HG02885 (cell line): ENCODE measurements around the gene SH3RF3.
"Not testable (repeated sequence)": the region's sequence is repeated elsewhere in the genome, so short reads cannot be mapped to it uniquely, and the experiment has no call there.

Experiments used
- ATAC-seq: cut with Tn5 transposase; IDR thresholded peaks from one replicate; pipeline ENCODE4 v1.9.1; 2021; ENCODE audit warnings: mild to moderate bottlenecking; ENCODE audit not compliant: unreplicated experiment, poor library complexity

The SH3RF3 gene

DNA sequence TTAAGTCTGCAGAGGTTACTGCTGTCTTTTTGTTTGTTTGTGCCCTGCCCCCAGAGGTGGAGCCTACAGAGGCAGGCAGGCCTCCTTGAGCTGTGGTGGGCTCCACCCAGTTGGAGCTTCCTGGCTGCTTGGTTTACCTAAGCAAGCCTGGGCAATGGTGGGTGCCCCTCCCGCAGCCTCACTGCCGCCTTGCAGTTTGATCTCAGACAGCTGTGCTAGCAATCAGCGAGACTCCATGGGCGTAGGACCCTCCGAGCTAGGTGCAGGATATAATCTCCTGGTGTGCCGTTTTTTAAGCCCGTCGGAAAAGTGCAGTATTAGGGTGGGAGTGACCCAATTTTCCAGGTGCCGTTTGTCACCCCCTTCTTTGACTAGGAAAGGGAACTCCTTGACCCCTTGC, 11.8 kb upstream of the SH3RF3 start:
- not testable (repeated sequence) for ATAC-seq

DNA sequence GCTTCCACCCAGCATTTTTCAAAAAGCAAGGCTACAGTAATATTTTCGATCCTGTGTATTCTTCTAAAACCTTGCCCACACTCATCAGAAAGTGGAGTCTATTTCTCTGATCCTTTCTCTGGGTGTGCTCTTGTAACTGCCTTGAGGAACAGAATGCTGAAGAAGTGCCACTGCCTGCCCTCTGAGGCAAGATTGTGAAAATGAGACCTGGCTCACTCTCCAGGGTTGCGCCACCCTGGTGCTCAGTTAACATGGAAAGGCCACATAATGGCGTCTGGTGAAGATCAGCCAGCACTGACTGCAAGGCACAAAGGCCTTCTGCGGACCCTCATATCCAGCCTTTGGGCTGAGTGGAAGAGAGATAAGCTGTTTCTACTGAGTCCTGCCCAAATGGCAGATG, 11.2 kb upstream of the SH3RF3 start:
- no peak for ATAC-seq

DNA sequence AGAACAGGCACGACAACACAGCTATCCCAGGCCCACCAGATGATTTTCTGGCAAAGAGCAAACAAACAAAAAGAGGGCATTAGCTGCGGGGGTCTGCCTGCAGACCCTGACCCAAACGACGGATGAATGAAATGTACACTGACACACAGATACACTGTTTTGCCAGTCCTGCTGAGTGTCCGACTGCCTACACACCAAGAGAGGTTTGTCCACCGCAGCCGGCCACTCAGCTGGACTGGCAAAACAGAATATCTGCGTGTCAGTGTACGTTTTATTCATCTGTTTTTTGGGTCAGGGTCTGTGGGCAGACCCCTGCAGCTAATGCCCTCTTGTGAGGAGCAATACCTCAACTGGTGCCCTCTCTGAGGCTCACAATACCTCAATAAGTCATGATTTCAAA, 10.7 kb upstream of the SH3RF3 start:
- ATAC-seq, result no peak

DNA sequence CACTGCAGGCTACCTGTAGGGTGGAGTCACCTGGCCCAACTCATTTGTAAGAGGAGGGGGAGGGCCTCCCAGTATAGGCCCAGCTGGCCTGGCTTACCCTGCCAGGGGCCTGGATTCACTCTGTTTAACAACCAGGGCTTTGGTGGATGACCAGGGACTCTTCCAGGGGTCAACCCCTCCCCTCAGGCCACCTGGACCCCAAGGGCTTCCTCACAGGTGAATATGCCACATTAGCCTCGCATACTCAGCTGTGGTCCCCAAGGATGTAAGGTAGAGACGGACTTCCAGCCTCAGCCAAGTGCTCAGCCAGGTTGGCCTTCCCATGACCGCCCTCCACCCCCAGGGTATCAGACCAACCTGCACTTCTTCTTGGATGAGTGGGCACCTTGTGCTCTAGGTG, 8.8 kb upstream of the SH3RF3 start:
- ATAC-seq, result no peak

DNA sequence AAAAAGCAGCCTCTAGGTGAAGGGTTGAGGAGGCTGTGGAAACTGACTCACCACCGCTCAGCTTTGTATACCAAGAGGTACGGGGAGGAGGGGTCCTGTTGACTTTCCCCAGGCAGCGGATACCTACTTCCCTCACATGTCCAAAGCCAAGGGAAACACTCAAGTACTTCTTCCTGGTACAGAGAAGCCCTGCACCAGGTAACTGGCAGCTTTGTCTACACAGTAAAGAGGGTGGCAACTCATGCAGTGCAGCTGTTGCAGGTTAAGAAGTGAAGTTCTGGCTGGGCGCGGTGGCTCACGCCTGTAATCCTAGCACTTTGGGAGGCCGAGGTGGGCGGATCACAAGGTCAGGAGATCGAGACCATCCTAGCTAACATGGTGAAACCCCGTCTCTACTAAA, 8.3 kb upstream of the SH3RF3 start:
- ATAC-seq, result not testable (repeated sequence)

DNA sequence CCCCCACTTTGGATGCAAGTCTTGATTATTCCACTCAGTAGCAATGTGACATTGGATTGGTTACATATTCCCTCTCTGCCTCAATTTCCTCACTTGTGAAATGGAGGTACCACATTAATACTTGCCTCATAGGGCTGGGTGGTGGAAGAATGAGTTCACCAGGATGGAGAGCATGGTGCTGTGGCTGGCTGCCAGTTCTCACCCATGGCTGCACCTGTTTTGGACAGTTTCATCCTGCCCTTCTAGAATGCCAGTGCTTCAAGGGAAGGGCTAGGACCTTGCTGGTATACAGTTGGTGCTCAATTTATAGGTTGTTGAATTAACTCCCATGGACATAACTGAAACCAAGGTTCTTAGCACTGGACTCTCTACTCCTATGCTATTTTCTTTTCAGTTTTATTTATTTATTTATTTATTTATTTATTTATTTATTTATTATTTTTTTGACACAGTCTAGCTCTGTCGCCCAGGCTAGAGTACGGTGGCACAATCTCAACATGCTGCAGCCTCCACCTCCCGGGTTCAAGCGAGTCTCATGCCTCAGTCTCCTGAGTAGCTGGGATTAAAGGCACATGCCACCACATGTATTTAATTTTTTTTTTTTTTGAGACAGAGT, 5.3 kb upstream of the SH3RF3 start:
- ATAC-seq, result no peak

DNA sequence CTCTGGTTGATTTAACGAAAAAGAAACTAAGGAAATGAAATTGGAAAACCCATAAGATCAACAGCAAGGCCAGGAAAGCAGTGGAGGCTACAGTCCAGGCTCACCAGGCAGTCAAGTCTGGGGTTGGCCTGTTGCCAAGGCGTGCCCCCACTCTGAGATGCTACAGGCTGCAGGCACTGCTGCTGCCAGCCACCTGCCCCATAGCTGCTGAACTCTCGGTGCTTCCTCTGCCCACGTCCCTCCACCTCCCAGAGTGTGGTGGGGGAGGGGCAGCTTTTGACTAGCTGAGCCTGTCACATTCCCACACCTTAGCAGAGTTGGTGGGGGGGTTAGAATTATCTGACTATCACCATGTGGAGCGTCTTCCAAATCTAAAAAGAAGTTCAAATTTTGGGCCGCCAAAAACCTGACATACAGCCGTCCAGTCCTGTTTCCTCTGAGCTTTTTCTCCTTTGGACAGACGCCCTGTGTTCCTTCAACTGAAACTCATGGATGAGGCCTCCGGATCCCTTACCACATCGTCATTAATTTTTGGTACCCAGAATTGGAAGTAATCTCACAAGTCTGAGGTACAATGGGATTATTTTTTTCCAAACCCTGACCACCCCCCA, 3.9 kb upstream of the SH3RF3 start:
- no peak for ATAC-seq

DNA sequence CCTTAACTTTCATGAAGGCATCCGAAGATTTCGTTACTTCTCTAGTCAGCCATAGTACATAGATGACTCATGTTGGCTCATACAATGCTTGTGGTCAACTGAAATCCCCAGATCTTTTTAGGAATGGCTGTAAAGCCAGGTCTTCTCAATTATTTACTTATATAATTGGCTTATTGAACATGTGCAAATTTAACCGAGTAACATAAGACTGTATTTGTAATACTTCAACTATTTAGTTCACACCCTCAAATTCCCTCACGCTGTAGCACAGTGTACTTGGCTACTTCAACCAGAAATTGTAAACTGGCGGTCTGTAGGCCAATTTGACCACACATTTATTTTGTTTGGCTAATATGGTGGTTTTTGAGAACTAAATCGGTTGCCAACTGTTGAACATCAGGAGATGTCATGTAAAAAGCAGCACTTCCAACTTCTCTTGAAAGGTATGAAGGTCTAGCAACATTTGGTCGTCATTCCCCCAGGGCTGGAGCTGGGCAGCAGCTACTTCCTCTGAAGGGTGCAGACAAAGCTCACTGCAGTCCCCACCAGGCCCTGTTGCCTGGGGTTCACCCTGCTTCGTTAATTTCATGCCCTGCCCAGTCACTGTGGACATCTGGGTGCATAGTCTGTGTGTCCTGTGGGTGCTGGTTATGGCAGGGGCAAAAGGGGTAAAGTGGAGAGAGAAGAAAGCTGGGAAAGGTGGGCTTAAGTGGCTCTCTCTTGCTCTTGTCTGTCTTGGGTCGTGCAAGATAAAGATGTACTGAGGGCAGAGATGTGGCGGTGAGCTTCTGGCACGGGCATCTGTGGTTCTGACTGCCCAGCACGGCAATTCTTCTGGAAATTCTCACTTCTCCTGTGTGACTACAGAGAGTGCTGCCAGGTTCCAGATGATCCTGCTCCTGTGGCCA, 3.2 kb upstream of the SH3RF3 start:
- no peak for ATAC-seq

DNA sequence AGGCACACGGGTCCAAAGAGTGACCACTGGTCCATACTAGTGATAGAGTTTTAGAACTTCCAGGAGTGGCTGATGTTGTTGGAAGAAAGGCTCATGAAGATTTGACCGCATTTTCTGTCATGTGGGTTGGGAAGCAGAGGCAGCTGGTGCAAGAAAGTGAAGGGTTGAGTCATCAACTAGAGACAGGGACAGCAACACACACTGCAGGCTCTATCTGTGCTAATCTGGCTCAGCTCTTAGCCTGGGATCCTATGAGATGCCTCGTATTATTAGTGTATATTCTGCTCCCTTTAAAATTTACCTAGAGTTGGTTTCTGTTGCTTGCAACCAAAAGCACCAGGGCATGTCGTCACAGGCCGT, 2.5 kb upstream of the SH3RF3 start:
- no peak for ATAC-seq

DNA sequence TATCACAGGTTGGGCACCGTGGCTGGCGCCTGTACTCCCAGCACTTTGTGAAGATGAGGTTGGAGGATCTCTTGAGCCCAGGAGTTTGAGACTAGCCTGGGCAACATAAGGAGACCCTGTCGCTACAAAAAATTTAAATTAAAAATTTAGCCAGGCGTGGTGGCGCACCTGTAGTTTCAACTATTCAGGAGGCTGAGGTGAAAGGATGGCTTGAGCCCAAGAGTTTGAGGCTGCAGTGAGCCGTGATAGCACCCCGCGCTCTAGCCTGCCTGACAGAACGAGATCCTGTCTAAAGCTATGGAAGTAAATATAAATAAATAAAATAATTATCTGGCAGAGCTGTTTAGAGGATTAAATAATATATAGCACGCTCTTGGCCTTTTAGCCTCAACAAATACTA, 1.4 kb upstream of the SH3RF3 start:
- no peak for ATAC-seq

DNA sequence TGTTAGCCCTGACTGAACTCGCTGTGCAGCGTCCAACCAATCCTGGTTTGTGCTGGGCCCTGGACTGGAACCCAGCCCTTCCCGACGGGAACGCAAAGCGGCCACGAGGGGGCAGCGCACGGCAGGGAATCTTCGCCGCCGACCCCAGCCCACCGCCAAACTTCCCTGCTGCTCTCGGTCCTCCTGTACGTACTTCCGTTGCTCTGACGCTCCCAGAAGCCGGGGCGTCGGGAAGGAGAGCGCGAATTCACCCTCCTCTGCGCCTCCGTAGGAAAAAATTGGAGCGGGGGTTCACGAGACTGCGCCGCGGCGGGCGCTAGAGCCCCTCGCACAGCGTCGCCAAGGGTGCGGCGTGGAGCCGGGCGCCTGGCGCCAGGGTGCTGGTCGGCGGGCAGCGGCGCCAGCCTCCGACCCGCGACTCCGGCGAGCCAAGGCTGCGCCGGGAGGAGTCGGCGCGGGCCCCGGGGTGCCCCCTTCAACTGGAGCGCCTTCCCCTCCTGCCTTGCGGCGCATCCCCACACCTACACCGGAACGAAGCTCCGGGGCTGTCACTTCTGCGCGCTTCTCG, 873 bp upstream of the SH3RF3 start:
- ATAC-seq, result peak; percentile 48

DNA sequence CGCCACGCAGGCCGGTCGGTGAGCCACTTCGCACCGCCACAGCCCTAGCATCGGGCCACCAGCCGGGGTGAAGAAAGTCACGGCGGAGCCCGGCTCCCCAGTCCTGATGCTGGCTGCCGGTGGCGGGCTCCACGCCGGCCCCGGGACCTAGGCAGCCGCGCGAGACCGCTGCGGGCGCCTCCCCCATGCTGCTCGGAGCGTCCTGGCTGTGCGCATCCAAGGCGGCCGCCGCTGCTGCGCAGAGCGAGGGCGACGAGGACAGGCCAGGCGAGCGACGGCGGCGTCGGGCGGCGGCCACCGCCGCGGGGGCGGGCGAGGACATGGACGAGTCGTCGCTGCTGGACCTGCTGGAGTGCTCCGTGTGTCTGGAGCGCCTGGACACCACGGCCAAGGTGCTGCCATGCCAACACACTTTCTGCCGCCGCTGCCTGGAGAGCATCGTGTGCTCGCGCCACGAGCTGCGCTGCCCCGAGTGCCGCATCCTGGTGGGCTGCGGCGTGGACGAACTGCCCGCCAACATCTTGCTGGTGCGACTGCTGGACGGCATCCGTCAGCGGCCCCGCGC, 433 bp downstream of the SH3RF3 start:
- peak; percentile 15 for ATAC-seq

DNA sequence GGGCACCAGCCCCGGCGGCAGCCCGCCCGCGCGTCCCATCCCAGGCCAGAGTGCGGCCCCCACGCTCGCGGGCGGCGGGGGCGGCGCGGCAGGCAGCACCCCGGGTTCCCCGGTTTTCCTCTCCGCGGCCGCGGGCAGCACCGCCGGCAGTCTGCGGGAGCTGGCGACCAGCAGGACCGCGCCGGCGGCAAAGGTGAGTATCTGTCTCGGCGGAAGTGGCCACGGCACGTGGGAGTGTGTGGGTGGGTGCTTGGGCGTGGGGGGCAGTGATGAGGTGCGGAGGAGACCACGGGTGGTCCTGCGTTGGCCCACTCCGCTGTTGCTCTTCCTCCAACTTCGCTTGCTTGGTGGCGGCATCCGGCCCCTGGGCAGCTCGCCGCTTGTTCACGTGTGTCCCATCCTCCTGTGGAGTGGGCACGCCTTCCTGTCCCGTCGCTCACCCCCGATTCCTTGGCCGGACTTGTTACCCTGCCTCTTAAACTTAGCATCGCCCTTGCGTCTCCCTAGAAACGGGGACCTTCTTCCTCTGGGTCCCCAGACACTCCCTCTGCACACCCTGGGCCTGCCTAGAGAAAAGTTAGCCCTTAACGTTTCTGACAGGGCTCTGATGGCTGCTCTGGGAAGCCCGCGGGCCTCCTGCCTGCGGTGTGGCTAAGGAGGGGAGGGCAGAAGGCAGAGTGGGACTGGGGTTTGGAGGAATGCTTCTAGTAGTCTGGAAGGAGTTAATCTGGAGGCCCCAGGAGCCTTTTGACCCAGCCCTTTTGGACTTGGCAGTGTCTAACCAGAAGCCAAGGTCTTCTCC, 1.1 kb downstream of the SH3RF3 start:
- ATAC-seq, result no peak

DNA sequence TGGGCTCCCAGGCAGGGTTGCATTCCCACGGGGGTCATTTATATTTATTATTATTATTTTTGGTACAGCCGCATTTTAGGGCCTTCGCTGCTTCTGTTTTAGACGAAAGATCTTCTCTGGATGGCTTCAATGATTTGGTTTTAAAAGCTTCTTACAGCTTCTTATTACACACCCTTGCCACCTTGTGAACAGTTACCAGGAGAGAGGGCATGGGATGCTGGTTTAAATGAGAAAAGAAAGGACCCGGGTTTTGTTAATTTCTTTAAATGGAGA, 1.7 kb downstream of the SH3RF3 start:
- ATAC-seq, result no peak

DNA sequence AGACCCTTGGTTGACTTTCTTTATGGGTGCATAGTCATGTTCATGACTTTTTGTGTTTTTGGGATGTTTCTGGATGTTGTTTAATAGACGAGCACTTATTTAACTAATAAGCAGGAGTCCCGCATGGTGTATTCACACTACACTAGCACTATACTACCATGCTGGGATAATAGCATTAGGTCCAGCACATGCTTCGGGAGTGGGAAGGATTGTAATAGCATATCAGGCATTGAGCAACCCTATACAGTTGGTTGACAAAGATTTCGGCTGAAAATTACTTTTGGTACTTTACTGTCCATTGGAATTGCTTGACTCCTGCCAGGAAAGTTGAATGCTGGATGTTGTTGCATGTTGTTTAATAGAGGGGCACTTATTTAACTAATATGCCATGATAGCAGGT, 2.8 kb downstream of the SH3RF3 start:
- no peak for ATAC-seq

DNA sequence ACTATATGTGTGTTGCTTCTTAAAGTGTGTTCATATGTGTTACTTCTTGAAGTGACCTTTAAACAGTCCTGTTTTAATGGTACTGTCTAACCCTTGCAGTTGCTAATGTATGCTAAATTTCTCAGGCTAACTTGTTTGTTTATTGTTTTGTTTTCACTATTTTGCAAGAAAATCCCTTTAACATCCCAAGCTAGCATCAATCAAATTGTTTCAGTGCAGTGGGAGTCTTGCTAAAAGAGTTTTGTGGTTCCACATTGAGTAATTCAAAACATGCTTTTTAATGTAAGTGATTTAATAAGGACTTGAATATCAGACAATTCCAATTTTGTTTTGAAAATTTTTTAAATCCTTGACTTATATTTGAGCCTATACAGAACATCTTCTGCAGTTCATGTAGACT, 3.6 kb downstream of the SH3RF3 start:
- no peak for ATAC-seq

DNA sequence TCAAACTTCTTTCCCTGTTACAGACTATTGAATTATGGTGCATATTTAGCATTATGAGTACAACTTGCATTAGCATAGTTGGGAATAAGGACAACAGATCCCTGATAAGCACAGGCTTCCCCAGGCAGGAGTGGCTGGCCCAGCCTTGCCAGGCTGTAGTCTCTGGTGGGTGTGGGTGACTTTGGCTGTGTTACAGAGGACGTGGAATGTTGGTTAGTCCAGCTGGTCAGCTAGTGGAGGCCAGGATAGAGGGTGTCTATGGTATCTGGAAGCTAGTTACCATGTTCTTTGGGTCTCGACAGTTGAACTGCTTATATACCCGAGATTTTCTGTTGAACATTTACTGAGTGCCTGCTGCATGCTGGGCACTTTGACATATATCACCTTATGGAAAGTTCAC, 4.7 kb downstream of the SH3RF3 start:
- no peak for ATAC-seq

DNA sequence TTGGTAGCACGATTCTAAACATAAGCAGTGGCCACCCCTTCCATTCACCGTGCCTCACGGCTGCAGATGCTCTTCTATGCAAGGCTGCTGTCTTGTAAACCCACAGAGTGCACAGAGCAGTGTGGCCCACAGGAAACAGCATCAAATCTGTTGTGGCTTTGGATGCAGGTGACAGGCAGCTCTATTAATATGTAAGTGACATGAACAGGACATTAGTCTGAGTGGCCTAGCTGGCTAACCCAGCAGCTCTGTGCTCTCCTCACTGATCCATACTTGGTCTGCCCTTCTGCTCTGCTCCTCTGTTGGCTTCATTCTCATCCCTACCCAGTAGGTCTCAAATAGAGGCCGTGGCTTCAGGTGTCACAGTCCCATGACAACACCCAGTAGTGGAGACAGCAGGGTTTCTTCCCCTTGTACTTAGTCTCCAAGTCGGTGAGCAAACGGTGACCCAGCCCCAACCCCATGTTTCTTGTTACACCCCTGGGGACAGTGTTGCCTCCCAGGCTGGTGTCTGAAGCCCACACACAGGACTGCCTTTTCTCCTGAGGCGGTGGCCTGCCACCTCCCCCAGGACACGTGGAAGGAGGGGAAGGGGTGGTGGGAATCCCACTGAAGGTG, 5.8 kb downstream of the SH3RF3 start:
- ATAC-seq, result no peak

DNA sequence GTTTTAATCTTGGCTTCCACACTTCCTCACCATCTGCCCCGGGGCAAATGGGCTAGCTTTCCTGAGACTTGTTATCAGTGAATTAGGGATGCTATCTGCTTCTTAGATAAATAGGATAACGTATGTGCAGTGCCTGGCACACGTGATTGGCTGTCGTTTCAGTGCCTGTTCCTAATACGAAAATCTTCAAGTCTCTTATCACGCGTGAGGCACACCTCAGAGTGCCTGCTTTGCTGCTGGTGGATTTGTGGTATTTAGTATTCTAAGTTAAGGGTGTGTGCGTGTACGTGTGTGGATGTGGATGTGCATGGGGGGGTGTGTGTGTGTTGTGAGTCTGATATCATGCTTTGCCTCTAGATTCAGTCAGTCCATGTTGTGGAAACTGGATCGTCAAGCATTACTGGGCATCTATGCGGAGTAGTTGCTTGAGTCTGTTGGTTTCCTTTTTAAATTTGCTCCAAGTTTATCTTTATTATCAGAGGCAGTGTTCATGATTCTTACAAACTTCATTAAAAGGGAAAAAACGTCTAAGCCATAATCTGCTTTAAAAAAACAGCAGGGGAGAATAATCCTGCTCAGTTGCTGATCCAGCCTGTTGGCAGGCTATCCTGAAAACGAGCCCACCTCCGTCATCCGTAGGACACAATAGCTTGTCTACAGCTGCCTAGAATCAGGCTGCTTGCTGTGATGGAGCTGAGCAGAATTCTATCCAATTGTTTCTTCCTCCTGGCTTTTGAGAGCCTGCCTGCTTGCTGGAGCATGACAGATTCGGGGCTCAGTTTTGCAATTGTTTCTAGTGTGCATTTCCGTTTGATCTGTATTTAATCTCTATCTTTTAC, 6.6 kb downstream of the SH3RF3 start:
- no peak for ATAC-seq
